GM12878 (cell line): ENCODE data around the gene FASN. TPM values are rescaled to one million over a fixed set of nuclear protein-coding genes. Genes with fewer than 3 reads are reported as not detected.
A peak's percentile ranks its signal among the peaks of the same experiment; 100 is the strongest.

ENCODE experiments used
- BMI1 ChIP-seq: fragments of 450-650 bp; IDR thresholded peaks from 2 replicates; pipeline ENCODE4 v1.6.1; 2016; ENCODE audit warnings: mild to moderate bottlenecking, moderate library complexity, borderline replicate concordance
- CBFB ChIP-seq: IDR thresholded peaks from 2 replicates; pipeline ENCODE4 v1.6.1; 2016; ENCODE audit warnings: antibody characterized with exemption, low read depth
- CEBPB ChIP-seq, 2 experiments: fragments of 150-350 bp in 1 of 2; IDR thresholded peaks; 2 replicates each; pipeline ENCODE4 v1.6.1; 2012 to 2014; ENCODE audit warnings: low read depth in 2 of 2, low read length in 2 of 2, borderline replicate concordance in 1 of 2, inconsistent platforms in 1 of 2
- ELK1 ChIP-seq: IDR thresholded peaks from 2 replicates; pipeline ENCODE4 v1.6.1; 2012; ENCODE audit warnings: low read depth, low read length, improper control_type of control experiment
- FOS ChIP-seq: IDR thresholded peaks from 3 replicates; pipeline ENCODE4 v1.6.1; 2011; ENCODE audit warnings: borderline replicate concordance; ENCODE audit not compliant: insufficient read length; ENCODE audit errors: extremely low read depth
- FOXK2 ChIP-seq: fragments of 450-650 bp; IDR thresholded peaks from 2 replicates; pipeline ENCODE4 v1.6.1; 2017; ENCODE audit warnings: mild to moderate bottlenecking, moderate library complexity
- MYC ChIP-seq: IDR thresholded peaks from 2 replicates; pipeline ENCODE4 v1.6.1; 2011; ENCODE audit warnings: mild to moderate bottlenecking, low read length, moderate library complexity, inconsistent platforms; ENCODE audit not compliant: insufficient read depth, insufficient replicate concordance, insufficient read length, severe bottlenecking
- NFXL1 ChIP-seq: fragments of 450-650 bp; IDR thresholded peaks from 2 replicates; pipeline ENCODE4 v1.6.1; 2017; ENCODE audit warnings: antibody characterized with exemption, mild to moderate bottlenecking, borderline replicate concordance
- PAX8 ChIP-seq: fragments of 450-650 bp; IDR thresholded peaks from 2 replicates; pipeline ENCODE4 v1.6.1; 2017; ENCODE audit warnings: mild to moderate bottlenecking, moderate library complexity
- POLR2AphosphoS2 ChIP-seq: IDR thresholded peaks from 2 replicates; pipeline ENCODE4 v1.6.1; 2011; ENCODE audit warnings: low read depth, mild to moderate bottlenecking, low read length, improper control_type of control experiment, moderate library complexity
- POU2F2 ChIP-seq: IDR thresholded peaks from 3 replicates; pipeline ENCODE4 v1.6.1; 2011; ENCODE audit warnings: low read depth, mild to moderate bottlenecking, low read length, borderline replicate concordance
- PRDM15 ChIP-seq: fragments of 450-650 bp; formaldehyde crosslinking; IDR thresholded peaks from 2 replicates; pipeline ENCODE4 v1.4.0; 2020; ENCODE audit warnings: mild to moderate bottlenecking, moderate library complexity
- SIN3A ChIP-seq: IDR thresholded peaks from 2 replicates; pipeline ENCODE4 v1.6.1; 2012; ENCODE audit warnings: low read depth, low read length, improper control_type of control experiment
- SIX5 ChIP-seq: IDR thresholded peaks from 2 replicates; pipeline ENCODE4 v1.6.1; 2011; ENCODE audit warnings: mild to moderate bottlenecking, low read depth, low read length, moderate library complexity; ENCODE audit not compliant: severe bottlenecking
- TCF12 ChIP-seq: IDR thresholded peaks from 2 replicates; pipeline ENCODE4 v1.6.1; 2011; ENCODE audit warnings: low read depth, mild to moderate bottlenecking, low read length
- USF2 ChIP-seq: IDR thresholded peaks from 2 replicates; pipeline ENCODE4 v1.6.1; 2011; ENCODE audit warnings: low read depth, low read length, improper control_type of control experiment, borderline replicate concordance
- polyA plus RNA-seq, 11 experiments: library from polyadenylated mRNA; depleted of rRNA in 4 of 11; unstranded in 6 of 11; stranded (reverse) in 5 of 11; fragments of >200 nt; fragmentation: Nextera tagmentation in 4 of 11; fragmentation: Illumina TruSeq in 1 of 11; extraction: Ambion mirVana in 4 of 11; extraction: Trizol in 1 of 11; gene quantifications; 1 replicate in 1 of 11; 2 replicates in 10 of 11; pipeline versions ENCODE4 v1.2.1 to v1.2.3, GENCODE V29; 2011 to 2016; ENCODE audit warnings: inconsistent platforms in 2 of 11, missing spikeins in 2 of 11, low read depth in 1 of 11
- total RNA-seq, 4 experiments: library from RNA; depleted of rRNA in 3 of 4; stranded (reverse); fragments of >200 nt in 3 of 4; fragmentation: Illumina TruSeq in 1 of 4; extraction: Trizol in 1 of 4; gene quantifications; 2 replicates each; pipeline versions ENCODE4 v1.2.1 to v1.2.3, GENCODE V29; 2013 to 2021
- TF ChIP-seq, protein P1 (sequence below): IDR thresholded peaks from 2 replicates; pipeline ENCODE4 v1.6.1; 2011; ENCODE audit warnings: borderline replicate concordance, low read depth, mild to moderate bottlenecking, moderate library complexity, mixed read lengths, low read length; ENCODE audit not compliant: insufficient read depth; ENCODE audit errors: extremely low read length
- TF ChIP-seq, protein P2 (sequence below): fragments of 450-650 bp; conservative IDR thresholded peaks from 2 replicates; pipeline ENCODE4 v1.6.1; 2017; ENCODE audit warnings: mild to moderate bottlenecking, moderate library complexity

Gene FASN
- total and polyA plus RNA-seq, 10 of the 15 experiments (the other 5 are each of a cell fraction or from before 2014, with no cell fraction given) = 0.19 to 333 (median 30.4) TPM

DNA sequence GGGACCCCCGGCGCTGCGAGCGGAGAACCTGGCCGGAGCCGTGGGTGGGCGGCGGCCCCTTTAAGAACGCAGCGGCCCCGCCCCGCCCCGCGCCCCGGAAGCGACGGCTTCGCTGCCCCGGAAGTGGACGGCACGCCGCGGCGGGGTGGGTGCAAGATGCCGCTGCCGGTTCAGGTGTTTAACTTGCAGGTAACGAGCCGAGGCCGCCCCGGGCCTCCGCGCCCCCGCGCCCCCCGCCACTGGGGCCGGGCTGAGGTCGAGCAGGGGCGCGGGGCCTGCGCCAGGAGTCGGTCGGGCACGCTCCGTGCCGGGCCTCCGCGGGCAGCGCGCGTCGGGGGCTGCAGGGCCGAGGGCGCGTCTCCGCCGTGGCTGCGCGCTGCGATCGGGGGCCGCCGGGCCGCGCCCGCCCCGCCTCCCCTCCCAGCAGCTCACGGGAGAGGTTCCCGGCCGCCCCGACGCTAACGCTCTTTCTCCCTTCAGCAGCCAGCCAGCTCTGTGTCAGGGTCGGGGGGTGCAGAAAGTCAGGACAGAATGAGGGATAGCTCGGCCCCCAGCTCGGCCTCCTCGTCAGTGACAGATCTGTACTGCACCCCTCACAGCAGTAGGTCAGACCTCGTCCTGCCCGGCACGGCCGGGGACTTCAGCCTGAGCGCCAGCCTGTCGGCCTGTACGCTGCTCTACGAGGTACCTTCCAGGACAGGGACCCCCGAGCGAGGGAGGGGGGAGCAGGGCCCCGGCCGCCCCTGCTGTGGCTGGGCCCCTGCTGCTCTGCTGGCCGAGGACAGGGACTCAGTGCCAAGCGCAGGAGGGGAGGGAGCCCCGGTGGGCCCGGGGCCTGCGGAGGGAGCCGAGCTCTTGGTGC, 46.0 kb downstream of the FASN start, which contains the start of the genes GPS1 and RFNG (continued):
- TF ChIP-seq, protein P1, sequence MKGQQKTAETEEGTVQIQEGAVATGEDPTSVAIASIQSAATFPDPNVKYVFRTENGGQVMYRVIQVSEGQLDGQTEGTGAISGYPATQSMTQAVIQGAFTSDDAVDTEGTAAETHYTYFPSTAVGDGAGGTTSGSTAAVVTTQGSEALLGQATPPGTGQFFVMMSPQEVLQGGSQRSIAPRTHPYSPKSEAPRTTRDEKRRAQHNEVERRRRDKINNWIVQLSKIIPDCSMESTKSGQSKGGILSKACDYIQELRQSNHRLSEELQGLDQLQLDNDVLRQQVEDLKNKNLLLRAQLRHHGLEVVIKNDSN = no peak
- TF ChIP-seq USF2 = no peak
- no peak for TF ChIP-seq POLR2AphosphoS2
- TF ChIP-seq ELK1 = peak; percentile 50; the same call in 1 of the 2 replicates
- TF ChIP-seq CBFB = no peak
- TF ChIP-seq NFXL1 = no peak
- TF ChIP-seq SIX5 = peak; percentile 54
- no peak for TF ChIP-seq FOS
- no peak for TF ChIP-seq PAX8
- TF ChIP-seq CEBPB (IDR thresholded peaks at IDR 0.05; ENCODE audit: borderline replicate concordance in 1 of 2, low read depth in 2 of 2, low read length in 2 of 2) = no peak
- peak; percentile 69; the same call in 1 of the 2 replicates for TF ChIP-seq SIN3A
- TF ChIP-seq TCF12 = no peak
- no peak for TF ChIP-seq MYC
- no peak for TF ChIP-seq PRDM15 (CRISPR knock-in tag)
- TF ChIP-seq, protein P2, sequence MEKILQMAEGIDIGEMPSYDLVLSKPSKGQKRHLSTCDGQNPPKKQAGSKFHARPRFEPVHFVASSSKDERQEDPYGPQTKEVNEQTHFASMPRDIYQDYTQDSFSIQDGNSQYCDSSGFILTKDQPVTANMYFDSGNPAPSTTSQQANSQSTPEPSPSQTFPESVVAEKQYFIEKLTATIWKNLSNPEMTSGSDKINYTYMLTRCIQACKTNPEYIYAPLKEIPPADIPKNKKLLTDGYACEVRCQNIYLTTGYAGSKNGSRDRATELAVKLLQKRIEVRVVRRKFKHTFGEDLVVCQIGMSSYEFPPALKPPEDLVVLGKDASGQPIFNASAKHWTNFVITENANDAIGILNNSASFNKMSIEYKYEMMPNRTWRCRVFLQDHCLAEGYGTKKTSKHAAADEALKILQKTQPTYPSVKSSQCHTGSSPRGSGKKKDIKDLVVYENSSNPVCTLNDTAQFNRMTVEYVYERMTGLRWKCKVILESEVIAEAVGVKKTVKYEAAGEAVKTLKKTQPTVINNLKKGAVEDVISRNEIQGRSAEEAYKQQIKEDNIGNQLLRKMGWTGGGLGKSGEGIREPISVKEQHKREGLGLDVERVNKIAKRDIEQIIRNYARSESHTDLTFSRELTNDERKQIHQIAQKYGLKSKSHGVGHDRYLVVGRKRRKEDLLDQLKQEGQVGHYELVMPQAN = peak; percentile 80
- no peak for TF ChIP-seq FOXK2
- no peak for TF ChIP-seq POU2F2
- no peak for TF ChIP-seq BMI1
